Effector CD8-positive, alpha-beta T cell (primary cell): ENCODE data around the gene FAM227B.
A peak's percentile ranks its signal among the peaks of the same experiment; 100 is the strongest.
"Not testable (repeated sequence)": the region's sequence is repeated elsewhere in the genome, so short reads cannot be mapped to it uniquely, and the experiment has no call there.

ENCODE experiments used
- DNase-seq: peaks from one replicate; lab custom pipeline; 2025; lab: John Stamatoyannopoulos, UW
- total RNA-seq, 4 experiments: gene quantifications; one replicate each; lab custom pipeline; 2026; lab: John Stamatoyannopoulos, UW

The FAM227B gene
- total RNA-seq, result 4.2 to 5.6 (median 5.1) reads per million in 4 experiments

- DNase-seq, result peak; percentile 86
Measured at GRCh38 chr15:49620658-49621368, at the start of gene FAM227B, which contains the start of gene DTWD1. TSS of gene FAM227B (minus strand) at chr15:49620818. CDS start at chr15:49615171, 5,647 bp downstream. TSS of gene DTWD1 (plus strand) at chr15:49621048. CDS start at chr15:49625168, 4,120 bp downstream.

GRCh38 chr15:49669288-49669687, 48.7 kb upstream of the FAM227B start:
- DNase-seq, result no peak

- DNase-seq, result not testable (repeated sequence)
Measured at GRCh38 chr15:49666486-49666885, 45.9 kb upstream of the FAM227B start.

- DNase-seq, result no peak
Measured at GRCh38 chr15:49664716-49665115, 44.1 kb upstream of the FAM227B start.

GRCh38 chr15:49656734-49657133, 36.1 kb upstream of the FAM227B start:
- no peak for DNase-seq

- DNase-seq, result no peak
Measured at GRCh38 chr15:49652922-49653321, 32.3 kb upstream of the FAM227B start.

- no peak for DNase-seq
Measured at GRCh38 chr15:49650676-49651075, 30.1 kb upstream of the FAM227B start.

- no peak for DNase-seq
Measured at GRCh38 chr15:49649987-49650386, 29.4 kb upstream of the FAM227B start.

- DNase-seq, result no peak
Measured at GRCh38 chr15:49646891-49647290, 26.3 kb upstream of the FAM227B start.

GRCh38 chr15:49645941-49646340, 25.3 kb upstream of the FAM227B start:
- no peak for DNase-seq

GRCh38 chr15:49645277-49645676, 24.7 kb upstream of the FAM227B start:
- no peak for DNase-seq

- no peak for DNase-seq
Measured at GRCh38 chr15:49644364-49644794, 23.8 kb upstream of the FAM227B start.

GRCh38 chr15:49637857-49638256, 17.2 kb upstream of the FAM227B start:
- DNase-seq, result no peak

GRCh38 chr15:49628379-49628778, 7.8 kb upstream of the FAM227B start:
- DNase-seq, result no peak

GRCh38 chr15:49627407-49627877, 6.8 kb upstream of the FAM227B start:
- no peak for DNase-seq

GRCh38 chr15:49625460-49626036, 4.9 kb upstream of the FAM227B start:
- no peak for DNase-seq

GRCh38 chr15:49624056-49624455, 3.4 kb upstream of the FAM227B start:
- DNase-seq, result no peak

- no peak for DNase-seq
Measured at GRCh38 chr15:49622561-49622960, 1.9 kb upstream of the FAM227B start.

- no peak for DNase-seq
Measured at GRCh38 chr15:49621887-49622286, 1.3 kb upstream of the FAM227B start.

- no peak for DNase-seq
Measured at GRCh38 chr15:49621401-49621811, 788 bp upstream of the FAM227B start.

GRCh38 chr15:49620199-49620598, 419 bp downstream of the FAM227B start:
- DNase-seq, result no peak

GRCh38 chr15:49619226-49619625, 1.4 kb downstream of the FAM227B start:
- no peak for DNase-seq

GRCh38 chr15:49612240-49612639, 8.4 kb downstream of the FAM227B start:
- DNase-seq, result not testable (repeated sequence)
